Stimulated activated CD8-positive, alpha-beta memory T cell treated with anti-CD3 and anti-CD28 coated beads, Interleukin-4, amount 100 ng/mL, for 48 hours (primary cell): ENCODE results near the gene PHACTR1.
"Not testable (repeated sequence)": the region's sequence is repeated elsewhere in the genome, so short reads cannot be mapped to it uniquely, and the experiment has no call there.

Experiments
- DNase-seq: peaks from one replicate; pipeline ENCODE4 v3.0.0-alpha.2; 2020

The PHACTR1 gene

DNA sequence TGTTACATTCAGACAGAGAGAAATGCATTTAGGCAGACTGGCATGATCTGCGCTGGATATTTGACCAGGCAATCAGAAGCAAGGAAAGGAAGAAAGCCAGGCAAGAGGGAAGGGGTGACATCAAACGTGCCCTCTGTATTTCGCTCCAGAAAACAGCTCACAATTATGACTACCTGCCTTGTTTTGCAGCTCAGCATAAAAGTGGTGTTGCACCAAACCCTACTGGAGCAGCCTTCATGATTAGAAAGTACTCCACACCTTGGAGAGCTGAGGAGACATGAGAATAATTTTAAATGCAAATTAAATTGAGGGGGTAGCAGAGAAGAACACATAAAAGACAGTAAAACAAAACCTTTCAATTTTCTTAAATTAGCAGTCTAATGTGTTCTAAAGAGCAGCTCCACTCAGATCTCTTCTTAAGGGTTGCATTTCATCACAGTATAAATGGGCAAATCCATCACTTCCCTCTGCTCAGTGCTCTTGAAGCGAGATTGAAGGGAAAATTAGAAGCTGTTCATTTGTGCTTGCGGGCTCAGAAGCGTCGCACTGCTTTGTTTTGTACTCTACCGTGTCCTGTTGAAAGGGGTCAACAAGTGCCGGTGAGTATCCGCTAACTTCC, at the start of gene PHACTR1:
Gene PHACTR1 (plus strand): TSS at position 470 of the 619 bp plus-strand sequence.
- DNase-seq: no peak

DNA sequence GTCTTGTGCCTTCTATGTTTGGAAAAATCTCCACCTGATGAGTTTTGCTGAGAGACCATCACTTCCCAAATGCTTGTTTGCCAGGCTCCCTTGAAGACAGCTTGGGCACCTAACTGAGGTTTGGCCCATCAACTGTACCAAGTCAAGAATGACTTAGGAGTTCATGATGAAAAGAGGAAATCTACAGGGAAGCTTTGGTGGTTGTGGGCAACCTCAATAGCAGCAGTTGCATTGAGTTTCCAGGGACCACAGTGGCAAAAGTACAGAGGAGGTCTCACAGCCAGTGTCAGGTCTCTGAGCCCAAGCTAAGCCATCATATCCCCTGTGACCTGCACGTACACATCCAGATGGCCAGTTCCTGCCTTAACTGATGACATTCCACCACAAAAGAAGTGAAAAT, 49.7 kb upstream of the PHACTR1 start:
- DNase-seq: no peak

DNA sequence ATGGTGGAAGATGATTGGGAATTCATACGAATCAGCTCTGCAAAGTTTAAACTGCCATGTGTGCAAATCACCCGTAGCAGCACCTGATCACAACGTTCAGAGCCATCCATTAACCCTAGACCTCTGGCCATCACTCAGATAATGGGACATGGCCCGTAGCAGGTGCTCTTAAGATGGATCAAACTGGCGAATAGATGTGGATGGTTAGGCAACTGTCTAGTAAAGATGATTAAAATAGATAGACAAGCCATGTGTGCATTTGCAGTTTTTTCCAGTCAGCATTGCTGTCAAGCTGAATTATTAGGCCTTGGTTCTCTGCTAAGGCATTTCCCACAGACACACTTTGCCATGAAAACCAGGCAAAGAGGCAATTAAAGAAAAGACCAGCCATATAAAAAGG, 40.6 kb upstream of the PHACTR1 start:
- no peak for DNase-seq

DNA sequence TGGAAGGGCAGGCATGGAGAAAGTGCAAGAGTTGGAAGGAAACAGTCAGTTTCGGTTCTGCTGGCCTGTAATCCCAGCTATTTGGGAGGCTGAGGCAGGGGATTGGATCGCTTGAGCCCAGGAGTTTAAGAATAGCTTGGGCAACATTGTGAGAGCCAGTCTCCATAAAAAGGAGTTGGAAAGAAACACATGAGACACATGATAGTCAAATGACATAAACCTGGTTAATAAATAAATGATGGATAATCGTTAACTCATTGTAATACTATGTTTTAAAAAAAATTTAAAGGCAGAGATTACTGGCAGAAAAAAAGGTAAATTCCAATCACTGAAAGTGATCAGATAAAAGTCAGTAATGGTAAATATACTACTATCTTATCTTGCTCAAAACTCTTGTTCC, 37.2 kb upstream of the PHACTR1 start:
- DNase-seq: no peak

DNA sequence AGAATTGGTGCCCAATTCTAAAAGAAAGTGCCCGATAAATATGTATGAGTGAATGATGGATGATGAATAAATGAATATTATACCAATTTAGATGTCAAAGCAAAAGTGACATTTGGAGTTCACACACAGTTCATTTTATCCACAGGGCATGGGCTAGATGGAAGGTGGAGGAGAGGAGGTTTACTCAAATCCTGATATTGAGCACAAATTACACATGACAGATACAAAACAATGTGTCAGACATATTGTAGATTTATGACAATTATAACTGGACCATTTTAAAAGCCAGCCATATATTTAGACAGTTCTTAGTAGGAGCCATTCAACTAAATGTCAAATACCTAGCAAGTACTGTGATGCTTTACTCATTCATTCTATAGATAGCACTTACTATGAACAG, 23.4 kb upstream of the PHACTR1 start:
- DNase-seq: no peak

DNA sequence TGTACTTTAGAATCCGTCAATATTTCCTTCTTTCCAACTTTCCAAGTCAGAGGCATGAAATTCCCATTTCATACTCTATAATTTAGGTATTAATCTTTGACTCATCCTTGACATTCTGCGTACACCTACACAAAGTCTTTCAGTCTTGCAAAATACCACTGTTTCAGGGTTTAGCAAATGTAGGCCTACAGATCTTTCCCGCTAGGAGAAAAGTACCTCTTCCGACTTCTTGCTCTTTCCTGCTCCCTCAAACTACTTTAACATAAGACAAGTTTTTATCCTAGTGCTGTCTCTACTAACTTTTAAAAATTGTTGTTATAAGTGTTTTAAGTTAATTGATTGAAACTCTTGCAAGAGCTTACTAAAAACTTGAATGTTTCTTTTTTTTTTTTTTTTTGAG, 18.3 kb upstream of the PHACTR1 start:
- DNase-seq: no peak

DNA sequence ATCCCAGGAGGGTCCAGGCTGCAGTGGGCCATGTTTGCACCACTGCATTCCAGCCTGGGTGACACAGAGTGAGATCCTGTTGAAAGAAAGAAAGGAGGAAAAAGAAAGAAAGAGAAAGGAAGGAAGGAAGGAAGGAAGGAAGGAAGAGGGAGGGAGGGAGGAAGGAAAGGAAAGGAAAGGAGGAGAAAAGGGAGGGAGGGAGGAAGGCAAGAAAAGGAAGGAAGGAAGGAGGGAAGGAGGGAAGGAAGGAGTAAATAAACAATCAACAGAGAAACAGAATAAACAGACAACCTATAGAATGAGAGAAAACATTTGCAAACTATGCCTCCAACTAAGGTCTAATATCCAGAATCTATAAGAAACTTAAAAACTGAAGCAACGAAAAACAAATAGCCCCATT, 11.6 kb upstream of the PHACTR1 start:
- no peak for DNase-seq

DNA sequence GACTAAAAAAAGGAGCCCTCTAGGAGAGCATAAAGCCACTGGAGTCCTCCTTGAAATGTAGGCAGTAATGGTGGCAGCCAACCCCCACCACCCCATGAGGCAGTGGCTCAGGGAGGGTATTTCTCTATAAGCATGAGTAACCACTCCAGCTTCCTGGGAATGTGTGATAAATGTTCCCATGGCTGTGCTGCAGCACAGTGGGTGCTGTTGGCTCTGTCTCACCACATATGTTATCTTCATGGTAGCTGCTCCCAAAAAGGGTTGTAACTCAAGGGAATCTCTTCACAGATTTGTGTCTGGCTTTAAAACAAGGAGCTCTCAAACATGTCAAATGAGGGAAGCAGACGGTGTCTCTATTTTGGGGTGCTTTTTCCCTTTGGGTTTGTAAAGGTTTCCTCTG, 7.5 kb upstream of the PHACTR1 start:
- no peak for DNase-seq

DNA sequence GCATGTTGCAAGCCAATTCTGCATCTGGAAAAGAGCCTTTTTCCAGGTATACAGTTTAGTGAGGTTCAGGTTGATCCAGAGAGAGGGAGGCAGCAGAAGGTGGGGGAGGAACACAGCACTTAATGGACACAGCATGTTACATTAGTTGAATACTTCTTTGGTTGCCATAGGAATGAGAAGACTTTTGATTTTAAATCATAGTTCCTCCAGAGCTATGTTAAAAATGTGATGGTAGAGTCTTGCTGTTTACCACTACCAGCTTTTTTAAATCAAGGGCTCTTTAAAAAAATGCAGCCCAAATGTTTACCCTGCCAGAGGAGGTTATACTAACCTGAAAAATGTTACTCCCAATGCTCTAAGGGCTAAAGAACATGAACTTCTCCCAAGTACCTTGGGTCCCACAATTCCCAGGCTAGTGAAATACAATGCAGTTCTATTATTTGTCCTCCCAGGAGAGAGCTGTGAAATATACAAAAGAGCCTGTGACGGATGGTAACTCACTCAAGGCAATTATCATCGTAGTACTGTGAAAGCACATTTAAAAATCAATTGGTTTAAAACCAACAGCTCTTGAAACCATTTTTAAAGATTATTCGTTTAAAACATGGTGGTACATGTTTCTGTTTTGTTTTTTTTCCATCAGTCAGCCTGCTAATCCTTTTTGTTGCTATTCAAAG, 6.9 kb upstream of the PHACTR1 start:
- no peak for DNase-seq

DNA sequence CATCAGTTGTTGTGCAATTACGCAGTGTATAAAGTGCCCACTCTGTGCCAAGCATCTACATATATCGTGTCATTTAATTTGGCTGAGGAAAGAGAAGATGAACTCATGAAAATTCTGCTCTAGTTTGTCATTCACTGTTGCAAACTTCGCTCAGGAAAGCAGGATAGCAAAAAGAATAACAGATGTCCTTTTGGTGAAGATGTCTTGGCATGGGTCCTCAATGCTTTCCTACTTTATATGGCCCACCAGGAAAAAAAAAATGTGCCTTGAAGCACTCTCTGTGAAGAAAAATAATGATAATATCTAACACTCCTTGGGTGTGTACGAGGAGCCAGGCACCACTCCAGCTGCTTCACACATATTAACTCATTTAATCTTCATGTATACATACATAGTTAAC, 5.6 kb upstream of the PHACTR1 start:
- DNase-seq: no peak

DNA sequence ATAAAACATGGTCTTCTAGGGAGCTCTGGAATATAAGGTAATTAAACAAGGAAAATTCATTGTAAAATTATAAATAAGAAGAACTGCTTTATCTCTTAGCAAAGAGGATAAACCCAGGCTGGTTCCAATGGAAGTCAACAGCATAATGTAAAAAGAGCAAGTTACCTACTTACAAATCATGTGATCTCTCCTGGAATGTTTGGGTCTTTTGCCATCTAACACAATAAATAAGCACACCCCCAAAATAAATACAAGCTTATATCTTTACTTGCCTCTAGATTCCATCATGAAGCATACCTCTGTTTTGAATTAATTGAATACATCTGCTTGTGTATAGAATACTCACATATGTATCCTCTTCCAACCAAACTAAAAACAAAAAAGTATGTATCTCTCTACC, 2.5 kb upstream of the PHACTR1 start:
- DNase-seq: no peak

DNA sequence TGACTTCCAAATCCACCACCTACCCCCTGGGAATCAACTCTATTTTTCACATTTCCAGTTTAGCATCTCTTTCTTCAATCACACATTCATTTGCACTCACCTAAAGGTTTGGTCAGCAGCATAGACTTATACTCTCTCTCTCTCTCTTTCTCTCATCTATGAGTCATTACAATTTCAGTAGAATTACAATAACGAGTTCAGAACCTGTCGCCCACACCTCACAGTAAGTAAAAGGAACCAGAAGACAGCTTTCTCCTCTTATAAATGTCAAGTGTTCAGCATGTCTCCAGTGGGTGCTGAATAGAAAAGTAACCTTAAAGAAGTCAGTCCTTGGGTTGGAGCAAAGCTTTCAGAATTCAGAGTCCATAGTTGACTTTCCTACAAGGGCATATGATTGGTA, 1.1 kb upstream of the PHACTR1 start:
- DNase-seq: no peak

DNA sequence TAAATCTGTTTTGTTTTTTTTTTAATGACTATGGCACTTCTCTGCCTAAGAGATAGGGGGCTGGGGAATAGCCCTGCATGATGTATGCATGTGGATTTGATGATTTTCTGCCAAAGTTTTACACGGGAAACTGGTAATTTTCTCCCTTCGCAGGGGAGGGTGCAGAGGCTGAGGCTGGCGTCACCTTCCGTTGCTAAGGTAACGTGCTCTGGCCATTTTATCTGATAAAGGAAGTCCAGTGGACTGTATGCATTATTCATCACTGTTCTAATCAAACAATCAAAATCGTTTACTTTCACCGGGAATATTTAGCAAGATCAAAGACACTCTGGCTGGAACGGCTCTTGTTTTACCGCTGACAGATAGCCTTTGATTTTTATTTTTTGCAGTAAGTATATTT, 789 bp downstream of the PHACTR1 start:
- no peak for DNase-seq

DNA sequence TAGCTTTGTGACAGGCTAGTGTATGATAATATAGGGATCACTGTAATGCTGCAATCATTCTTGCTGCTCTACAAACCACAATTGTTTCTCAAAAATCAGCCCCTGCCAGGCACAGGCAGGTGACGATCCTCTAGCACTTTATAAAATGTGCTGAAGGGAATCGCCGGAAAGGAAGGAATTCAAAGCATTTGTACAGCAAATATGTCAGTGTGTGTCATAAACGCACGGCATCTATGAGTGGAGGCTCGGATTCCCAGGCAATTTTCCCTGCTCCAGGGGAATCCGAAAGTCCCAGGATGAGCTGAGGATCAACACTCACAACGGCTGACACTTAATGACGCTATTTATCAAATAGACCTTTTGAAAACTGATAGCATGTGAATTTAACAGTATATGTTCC, 1.4 kb downstream of the PHACTR1 start:
- DNase-seq: no peak

DNA sequence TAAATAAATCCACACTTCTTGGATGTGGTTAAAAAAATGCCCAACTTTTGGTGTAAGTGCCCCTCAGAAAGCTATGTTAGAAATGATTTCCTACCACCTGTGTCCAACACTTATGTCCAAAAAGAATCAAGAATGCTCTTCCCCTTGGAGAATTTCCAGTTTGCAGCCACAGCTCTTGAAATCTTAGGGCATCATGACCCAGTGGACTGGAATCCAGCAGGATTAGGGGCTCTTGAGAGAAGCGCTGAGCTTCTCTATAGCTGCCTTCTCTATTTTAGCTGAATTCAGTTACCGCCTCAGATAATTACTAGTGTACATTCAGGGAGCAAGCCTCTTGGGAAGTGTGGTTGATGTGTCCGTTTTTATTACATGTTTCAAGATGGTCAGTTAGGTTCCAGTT, 2.5 kb downstream of the PHACTR1 start:
- no peak for DNase-seq

DNA sequence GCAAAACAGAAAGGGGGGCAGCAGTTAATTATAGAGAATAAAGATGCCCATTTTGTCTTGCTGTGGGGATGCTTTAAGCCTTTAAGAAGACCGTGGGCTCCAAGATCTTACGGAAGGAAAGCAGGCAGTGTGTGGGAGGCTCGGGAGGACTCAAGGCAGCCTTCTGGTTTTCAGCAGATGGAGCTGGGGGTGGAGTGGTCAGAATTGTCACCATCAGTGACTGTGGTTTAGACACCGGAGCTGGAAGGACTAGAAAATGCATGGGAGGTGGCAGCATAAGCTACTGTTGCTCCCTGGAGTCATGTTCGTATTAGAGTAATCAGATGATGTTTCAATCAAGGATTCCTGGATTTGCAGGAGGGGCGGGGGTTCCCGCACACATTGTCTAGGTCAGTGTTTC, 3.7 kb downstream of the PHACTR1 start:
- DNase-seq: no peak

DNA sequence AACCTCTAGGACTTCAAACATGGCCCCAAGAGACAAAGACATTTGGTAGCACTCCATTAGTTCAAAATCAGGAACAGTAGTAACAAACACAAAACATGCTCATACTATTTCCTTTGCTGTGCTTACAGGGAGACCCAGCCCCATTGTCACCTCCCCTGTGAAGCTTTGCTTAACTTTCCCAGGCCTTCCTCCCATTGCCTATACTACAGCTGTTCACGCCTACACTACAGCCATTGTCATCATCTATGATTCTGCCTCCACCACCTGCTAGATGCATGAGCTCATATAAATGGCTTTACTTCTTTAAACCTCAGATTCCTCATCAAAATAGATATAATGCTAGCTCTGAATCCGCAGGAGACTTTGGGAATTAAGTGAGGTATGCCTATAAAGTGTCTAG, 8.7 kb downstream of the PHACTR1 start:
- DNase-seq: no peak

DNA sequence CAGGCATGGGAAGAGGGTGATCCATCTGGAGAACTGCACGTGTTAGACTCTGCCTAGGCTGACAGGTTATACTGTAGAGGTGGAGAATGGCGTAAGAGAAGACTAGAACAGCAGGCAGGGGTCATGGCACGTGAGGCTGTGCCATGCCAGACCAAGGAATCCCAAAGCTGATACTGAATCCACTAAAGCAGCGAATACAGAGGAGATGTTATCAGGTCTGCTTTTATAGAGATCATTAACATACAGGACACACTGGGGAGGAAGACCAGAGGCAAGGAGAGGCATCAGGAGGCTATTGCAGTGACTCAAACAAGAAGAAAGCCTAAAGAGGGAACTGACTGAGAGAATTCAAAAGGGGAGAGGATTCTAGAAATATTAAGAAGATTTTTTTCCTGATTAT, 12.9 kb downstream of the PHACTR1 start:
- DNase-seq: no peak

DNA sequence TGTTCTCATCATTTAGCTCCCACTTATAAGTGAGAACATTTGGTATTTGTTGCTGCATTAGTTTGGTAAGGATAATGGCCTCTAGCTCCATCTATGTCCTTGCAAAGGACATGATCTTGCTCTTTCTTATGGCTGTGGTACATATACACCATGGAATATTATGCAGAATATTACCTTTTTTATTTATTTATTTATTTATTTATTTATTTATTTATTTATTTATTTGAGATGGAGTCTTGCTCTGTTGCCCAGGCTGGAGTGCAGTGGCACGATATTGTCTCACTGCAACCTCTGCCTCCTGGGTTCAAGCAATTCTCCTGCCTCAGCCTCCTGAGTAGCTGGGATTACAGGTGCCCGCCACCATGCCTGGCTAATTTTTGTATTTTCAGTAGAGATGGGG, 14.2 kb downstream of the PHACTR1 start:
- not testable (repeated sequence) for DNase-seq

DNA sequence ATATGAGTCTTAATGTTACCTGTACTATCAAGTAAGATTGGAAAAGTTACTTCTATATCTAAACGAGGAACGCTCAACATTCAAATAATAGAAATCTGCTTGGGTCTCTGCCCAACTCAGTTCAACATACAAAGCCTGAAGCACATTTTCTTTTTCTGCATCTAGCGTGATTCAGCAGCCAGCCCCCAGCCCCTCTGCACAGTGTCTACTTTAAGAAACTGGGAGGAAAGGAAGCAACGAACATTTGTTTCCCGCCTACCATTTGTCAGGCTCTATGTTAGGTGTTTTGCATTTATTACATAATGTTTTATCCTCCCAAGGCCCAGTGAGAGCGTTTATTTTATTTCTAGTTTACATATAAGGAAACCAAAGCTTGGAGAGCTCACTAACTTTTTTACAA, 17.3 kb downstream of the PHACTR1 start:
- no peak for DNase-seq

DNA sequence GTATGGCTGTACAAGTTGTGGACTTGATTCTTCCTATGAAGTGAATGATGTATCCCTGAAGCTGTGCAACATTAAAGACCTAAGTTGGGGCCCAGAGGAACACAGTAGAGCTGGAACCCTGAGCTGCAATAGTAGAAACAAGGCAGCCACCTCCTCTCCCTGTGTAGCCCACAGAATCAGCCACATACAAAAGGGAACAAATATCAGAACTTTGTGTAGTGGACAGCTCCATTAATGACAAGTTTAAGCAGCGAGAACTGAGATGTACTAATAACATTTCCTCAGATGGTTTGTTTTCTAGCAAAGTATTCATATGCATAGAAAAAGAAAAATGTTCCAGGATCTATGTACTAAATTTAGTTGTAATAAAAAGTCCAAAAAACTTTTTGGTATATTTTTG, 19.2 kb downstream of the PHACTR1 start:
- no peak for DNase-seq

DNA sequence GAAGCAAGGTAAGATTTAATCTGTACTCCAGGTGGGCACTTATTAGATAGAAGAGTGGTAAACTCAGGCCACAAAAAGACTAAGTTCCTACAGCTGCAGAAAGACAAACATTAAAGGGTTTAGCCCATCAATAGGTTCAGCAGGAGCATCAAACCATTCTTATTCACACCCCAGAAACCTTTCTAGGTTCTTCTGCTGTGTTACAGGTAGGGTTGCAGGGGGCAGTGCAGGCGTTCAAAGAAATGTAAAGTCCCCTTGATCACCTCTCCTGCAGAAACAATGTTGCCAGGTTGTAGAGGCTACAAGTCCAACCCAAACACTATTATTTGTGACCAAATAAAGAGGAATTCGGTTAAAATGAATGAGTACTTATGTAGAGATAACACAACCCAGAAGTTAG, 31.8 kb downstream of the PHACTR1 start:
- no peak for DNase-seq

DNA sequence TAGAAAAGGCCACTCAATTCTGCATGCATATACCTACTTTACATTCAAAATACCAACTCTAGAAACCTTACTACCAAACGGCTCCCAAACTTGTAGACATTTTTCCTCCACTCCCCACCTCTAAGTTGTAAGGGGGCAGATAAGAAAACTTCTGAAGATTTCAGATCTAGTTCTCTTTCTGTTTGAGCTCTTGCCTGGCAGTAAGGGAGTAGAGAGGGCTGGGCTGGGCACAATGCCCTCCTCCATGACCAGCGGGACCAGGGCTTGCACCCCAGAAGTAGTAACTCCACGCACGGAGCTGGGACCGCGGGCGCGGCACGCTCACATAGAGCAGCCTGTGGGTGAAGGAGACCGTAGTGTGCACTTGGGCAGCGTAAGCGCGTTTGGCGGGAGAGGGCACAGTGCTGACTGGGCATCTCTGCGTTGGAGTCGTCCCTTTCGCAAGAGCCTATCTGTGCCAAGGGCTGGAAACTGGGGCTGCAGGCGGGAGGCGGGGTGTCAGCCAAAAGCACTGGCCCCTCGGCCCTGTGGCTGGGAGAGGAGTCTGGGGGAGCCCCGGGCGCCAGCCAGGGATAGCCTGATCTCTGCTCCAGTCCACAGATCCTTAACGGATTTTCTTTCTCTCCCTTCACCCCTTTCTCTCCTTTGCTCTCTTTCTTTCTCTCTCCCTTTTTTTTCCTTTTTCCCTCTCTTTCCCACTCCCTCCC, 32.4 kb downstream of the PHACTR1 start:
- DNase-seq: no peak

DNA sequence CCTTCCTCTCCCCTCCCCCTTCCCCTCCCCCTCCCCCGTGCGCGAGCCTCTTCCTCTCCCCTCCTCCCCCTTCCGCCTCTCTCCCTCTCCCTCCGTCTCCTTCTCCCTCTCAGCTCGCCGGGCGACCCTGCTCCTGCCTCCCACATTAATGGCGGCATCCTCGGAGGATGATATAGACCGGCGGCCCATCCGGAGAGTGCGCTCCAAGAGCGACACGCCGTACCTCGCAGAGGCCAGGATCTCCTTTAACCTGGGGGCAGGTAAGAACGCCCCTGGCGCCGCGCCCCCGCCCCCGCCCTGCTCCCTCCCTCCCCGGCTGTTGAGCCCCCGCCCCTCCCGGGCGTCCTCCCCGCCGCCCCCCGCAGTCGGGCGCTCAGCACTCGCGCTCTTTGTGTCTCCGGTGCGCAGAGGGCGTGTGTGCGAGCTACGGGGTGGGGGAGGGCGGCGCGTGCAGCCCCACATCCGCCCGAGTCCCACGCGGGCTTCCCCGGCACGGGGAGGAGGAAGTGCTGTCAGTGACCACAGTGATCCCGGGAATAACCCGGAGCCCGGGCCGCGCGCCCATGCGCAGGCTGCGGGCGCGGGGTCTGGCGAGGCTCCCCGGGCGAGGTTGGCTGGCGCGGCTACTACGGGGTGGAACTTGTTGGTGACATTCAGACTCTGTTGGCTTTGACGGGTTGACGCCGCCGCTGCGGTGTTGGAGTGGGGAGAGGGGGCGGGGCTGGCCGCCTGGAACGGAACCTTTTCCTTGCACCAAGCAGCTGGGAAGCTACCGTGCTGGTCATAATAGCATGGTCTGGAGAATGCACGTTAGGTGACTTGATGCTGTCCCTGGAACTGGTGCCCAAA, 33.2 kb downstream of the PHACTR1 start:
- DNase-seq: no peak
